Cardiac muscle cell (in vitro differentiated cells and primary cell): Measurements from ENCODE around the gene NOC4L. TPM values are rescaled to one million over a fixed set of nuclear protein-coding genes. Genes with fewer than 3 reads are reported as not detected.

ENCODE experiments used
- DNase-seq, 2 donors: peaks; one replicate each; pipeline versions ENCODE4 v3.0.0 to v3.0.0-alpha.2; 2010 to 2017; ENCODE audit warnings: low read depth in 1 of 2, low spot score in 1 of 2
- H3K27ac ChIP-seq: fragments of 200-600 bp; sonication (generic); 2 replicates; pipeline ENCODE4 v1.5.1; 2016
- H3K27me3 ChIP-seq: fragments of 200-600 bp; sonication (generic); 2 replicates; pipeline ENCODE4 v1.6.0; 2016; ENCODE audit warnings: control low read depth
- H3K36me3 ChIP-seq: fragments of 200-600 bp; sonication (generic); 2 replicates; pipeline ENCODE4 v1.5.1; 2016; ENCODE audit warnings: control low read depth
- H3K4me1 ChIP-seq: fragments of 200-600 bp; sonication (generic); 2 replicates; pipeline ENCODE4 v1.8.1; 2017; ENCODE audit warnings: low read depth, mild to moderate bottlenecking, mixed run types
- H3K4me3 ChIP-seq: fragments of 200-600 bp; sonication (generic); 2 replicates; pipeline ENCODE4 v1.5.1; 2016; ENCODE audit warnings: mild to moderate bottlenecking
- H3K9me3 ChIP-seq: fragments of 200-600 bp; sonication (generic); 2 replicates; pipeline ENCODE4 v1.5.1; 2017; ENCODE audit warnings: low read depth, mild to moderate bottlenecking, control low read depth
- polyA plus RNA-seq: library from polyadenylated mRNA; unstranded; fragments of >200 nt; fragmentation: Nextera tagmentation; extraction: Ambion mirVana; gene quantifications from 2 replicates; pipeline ENCODE4 v1.2.1, GENCODE V29; 2016
- total RNA-seq: library from RNA; depleted of rRNA; stranded (reverse); fragments of >200 nt; gene quantifications from 2 replicates; pipeline ENCODE4 v1.2.3, GENCODE V29; 2016
- TF ChIP-seq, protein P1 (sequence below): IDR thresholded peaks from 2 replicates; pipeline ENCODE4 v1.5.1; 2012; ENCODE audit warnings: low read depth, mild to moderate bottlenecking, low read length

NOC4L gene
- total and polyA plus RNA-seq, 2 experiments from 2014 or later, result 17.1 to 33.1 TPM

DNA sequence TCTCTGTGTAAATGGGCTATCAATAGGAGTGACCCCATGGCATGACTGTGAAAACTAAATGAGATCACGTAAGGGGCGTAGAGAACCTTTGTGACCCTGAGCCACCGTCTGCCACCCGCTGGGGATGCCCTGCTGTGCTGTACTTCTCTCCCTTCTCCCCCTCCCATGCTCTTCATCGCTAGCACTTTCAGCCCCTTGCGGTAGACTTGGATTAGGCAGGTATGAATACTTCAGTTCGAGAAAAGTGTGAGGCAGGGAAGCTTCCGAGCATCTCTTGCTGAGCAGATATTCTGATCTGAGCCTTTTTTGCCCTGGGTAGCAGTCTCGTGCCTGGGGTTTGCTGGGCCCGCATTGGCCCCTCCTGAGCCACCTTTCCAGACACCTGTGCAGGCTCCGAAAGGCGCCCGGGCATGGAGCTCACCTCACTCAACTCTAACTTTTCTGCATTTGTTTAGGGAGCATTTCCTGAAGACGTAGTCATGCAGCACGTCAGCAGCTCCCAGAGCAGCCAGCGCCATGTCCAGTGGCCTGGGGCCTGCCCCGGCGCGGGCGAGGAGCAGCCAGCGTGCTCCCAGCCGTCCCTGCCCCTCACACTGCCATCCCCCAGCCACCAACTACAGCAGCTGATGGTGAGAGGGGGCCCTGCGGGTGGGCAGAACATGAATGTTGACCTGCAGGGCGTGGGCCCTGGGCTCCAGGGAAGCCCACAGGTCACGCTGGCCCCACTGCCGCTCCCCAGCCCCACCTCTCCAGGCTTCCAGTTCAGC, 40.5 kb upstream of the NOC4L start:
- Histone ChIP-seq H3K9me3 (no peaks in the 10 kb centered on the region), H3K27ac (no peak overlapping the region), H3K27me3 (no peaks in the 10 kb centered on the region), H3K36me3 (peaks cover 4% of the 10 kb centered on the region), H3K4me3 (no peak overlapping the region), H3K4me1 (no peaks in the 10 kb centered on the region)
- TF ChIP-seq, protein P1, sequence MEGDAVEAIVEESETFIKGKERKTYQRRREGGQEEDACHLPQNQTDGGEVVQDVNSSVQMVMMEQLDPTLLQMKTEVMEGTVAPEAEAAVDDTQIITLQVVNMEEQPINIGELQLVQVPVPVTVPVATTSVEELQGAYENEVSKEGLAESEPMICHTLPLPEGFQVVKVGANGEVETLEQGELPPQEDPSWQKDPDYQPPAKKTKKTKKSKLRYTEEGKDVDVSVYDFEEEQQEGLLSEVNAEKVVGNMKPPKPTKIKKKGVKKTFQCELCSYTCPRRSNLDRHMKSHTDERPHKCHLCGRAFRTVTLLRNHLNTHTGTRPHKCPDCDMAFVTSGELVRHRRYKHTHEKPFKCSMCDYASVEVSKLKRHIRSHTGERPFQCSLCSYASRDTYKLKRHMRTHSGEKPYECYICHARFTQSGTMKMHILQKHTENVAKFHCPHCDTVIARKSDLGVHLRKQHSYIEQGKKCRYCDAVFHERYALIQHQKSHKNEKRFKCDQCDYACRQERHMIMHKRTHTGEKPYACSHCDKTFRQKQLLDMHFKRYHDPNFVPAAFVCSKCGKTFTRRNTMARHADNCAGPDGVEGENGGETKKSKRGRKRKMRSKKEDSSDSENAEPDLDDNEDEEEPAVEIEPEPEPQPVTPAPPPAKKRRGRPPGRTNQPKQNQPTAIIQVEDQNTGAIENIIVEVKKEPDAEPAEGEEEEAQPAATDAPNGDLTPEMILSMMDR, result no peak
- no peak for DNase-seq

DNA sequence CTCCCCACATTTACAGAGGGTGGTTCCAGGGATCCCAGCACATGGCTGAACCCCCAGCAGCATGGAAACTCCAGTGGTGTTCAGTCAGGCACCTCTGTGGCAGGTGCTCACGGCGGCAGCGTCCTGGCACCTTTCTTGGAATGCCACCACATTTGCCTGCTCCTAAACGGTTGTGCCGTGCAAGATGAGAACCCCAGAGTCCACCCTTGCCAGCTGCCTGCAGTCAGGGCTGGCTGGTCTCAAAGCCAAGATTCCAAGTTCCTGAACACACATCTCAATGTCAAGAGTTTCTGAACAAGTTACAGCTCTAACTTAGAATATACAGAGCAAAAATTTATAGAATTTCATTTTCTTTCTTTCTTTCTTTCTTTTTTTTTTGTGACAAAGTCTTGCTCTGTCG, 38.8 kb upstream of the NOC4L start:
- TF ChIP-seq, protein P1, result no peak
- DNase-seq, result no peak
- no peaks in the 10 kb centered on the region for H3K9me3 ChIP-seq
- no peak overlapping the region for H3K27ac ChIP-seq
- no peaks in the 10 kb centered on the region for H3K4me1 ChIP-seq
- no peak overlapping the region for H3K4me3 ChIP-seq
- H3K27me3 ChIP-seq, result no peaks in the 10 kb centered on the region
- peaks cover 4% of the 10 kb centered on the region for H3K36me3 ChIP-seq

DNA sequence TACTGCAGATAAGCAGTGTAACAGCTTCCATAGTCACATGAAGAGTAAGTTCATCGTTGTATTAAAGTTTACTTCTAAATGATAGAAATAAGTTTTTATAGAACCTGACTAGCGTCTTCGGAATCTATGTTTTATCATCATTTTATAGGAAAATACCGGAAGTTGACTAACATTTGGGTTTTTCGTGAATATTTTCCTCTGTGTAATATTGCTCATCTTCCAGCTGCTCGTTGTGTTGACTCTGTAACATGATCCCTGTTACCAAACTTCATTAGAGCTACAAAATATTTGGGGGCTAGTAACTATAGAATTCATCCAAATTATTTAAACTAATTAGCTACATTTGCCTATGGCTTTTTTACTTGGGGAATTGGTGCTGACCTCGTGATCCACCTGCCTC, 37.3 kb upstream of the NOC4L start:
- Histone ChIP-seq H3K36me3 (peaks cover 9% of the 10 kb centered on the region), H3K9me3 (no peaks in the 10 kb centered on the region), H3K4me1 (no peaks in the 10 kb centered on the region), H3K27me3 (no peaks in the 10 kb centered on the region), H3K4me3 (no peak overlapping the region), H3K27ac (no peak overlapping the region)
- TF ChIP-seq, protein P1, result no peak
- DNase-seq, result no peak

DNA sequence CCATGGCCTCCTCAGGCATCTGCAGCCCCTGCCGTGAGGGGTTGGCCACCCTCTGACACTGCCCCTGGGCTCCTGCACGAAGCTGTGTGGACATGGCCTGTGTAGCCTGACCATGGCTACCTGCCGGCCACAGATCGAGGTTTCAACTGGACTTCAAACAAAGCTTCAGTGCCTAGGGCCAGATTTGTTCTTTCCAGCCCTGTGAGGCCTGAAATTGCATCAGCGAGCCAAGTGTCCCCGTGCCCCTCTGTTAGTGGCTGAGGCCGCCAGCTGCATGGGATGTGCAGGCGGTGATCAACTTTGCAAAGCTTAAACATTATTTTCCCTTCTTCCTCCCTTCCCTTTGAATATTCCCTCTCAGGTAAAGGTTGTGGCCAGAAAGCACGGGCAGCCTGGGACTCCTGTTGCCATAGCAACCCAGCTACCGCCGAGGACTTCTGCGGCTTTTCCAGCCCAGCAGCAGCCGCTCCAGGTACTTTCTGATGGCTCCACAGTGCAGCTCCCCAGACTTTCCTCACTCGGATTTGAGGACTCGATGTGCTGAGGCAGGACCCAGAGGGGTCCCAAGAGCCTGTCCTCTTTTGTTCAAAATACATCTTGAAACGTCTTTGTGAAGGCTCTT, 35.9 kb upstream of the NOC4L start:
- no peaks in the 10 kb centered on the region for H3K9me3 ChIP-seq
- H3K27me3 ChIP-seq, result no peaks in the 10 kb centered on the region
- no peak overlapping the region for H3K27ac ChIP-seq
- TF ChIP-seq, protein P1, result no peak
- H3K36me3 ChIP-seq, result peaks cover 10% of the 10 kb centered on the region
- no peaks in the 10 kb centered on the region for H3K4me1 ChIP-seq
- no peak overlapping the region for H3K4me3 ChIP-seq
- DNase-seq, result peak in 1 of 2 donors; percentile 15

DNA sequence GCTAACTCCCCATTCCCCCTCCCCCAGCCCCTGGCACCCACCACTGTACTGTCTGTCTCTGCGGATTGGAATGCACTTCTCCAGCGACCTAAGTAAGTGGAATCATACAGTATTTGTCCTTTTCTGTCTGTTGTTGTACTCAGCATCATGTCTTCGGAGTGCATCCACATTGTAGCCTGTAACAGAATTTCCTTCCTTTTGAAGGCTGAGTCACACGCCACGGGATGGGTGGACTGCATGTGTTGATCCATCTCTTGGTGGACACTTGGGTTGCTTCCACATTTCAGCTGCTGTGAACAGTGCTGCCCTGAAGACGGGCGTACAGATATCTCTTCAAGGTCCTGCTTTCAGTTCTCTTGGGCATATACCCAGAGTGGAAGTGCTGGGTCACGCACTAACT, 34.5 kb upstream of the NOC4L start:
- Histone ChIP-seq H3K9me3 (no peaks in the 10 kb centered on the region), H3K4me3 (no peak overlapping the region), H3K27ac (no peak overlapping the region), H3K36me3 (peaks cover 23% of the 10 kb centered on the region), H3K27me3 (no peaks in the 10 kb centered on the region), H3K4me1 (no peaks in the 10 kb centered on the region)
- DNase-seq, result no peak
- TF ChIP-seq, protein P1, result no peak
